ENCODE data around the gene NTSR1.

DNA sequence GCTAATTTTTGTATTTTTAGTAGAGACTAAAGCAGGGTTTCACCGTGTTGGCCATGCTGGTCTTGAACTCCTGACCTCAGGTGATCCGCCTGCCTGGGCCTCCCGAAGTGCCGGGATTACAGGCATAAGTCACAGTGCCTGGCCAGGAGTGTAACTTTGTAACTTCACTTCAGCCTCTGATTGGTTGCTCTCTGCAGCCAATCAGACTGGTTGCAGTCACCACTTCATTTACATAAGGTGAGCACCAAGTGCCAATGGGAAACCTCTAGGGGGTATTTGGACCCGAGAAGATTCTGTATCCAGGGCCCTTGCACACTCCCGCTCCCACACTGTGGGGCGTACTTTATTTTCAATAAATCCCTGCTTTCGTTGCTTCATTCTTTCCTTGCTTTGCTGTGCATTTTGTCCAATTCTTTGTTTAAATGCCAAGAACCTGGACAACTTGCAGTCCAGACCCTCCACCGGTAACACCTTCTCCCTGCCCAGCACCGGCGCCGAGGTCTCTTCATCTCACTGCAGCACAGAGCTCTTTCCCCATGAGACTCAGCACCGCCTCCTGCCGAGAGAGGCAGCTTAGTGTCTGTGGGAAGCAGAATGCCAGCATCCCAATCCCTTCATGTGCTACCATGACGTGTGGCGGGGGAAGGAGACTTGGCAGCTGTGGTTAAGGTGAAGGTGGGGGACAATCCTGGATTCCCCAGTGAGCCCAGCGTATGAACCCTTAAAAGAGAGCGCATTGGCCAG is 73.7 kb downstream of the NTSR1 start:
- TF ChIP-seq, protein P1, sequence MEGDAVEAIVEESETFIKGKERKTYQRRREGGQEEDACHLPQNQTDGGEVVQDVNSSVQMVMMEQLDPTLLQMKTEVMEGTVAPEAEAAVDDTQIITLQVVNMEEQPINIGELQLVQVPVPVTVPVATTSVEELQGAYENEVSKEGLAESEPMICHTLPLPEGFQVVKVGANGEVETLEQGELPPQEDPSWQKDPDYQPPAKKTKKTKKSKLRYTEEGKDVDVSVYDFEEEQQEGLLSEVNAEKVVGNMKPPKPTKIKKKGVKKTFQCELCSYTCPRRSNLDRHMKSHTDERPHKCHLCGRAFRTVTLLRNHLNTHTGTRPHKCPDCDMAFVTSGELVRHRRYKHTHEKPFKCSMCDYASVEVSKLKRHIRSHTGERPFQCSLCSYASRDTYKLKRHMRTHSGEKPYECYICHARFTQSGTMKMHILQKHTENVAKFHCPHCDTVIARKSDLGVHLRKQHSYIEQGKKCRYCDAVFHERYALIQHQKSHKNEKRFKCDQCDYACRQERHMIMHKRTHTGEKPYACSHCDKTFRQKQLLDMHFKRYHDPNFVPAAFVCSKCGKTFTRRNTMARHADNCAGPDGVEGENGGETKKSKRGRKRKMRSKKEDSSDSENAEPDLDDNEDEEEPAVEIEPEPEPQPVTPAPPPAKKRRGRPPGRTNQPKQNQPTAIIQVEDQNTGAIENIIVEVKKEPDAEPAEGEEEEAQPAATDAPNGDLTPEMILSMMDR (IDR thresholded peaks at IDR 0.05), result no peak
- no peak for TF ChIP-seq POLR2A (IDR thresholded peaks at IDR 0.05)
